ENCODE results near the gene CYP4A22.
"Not testable (repeated sequence)": the region's sequence is repeated elsewhere in the genome, so short reads cannot be mapped to it uniquely, and the experiment has no call there.

DNA sequence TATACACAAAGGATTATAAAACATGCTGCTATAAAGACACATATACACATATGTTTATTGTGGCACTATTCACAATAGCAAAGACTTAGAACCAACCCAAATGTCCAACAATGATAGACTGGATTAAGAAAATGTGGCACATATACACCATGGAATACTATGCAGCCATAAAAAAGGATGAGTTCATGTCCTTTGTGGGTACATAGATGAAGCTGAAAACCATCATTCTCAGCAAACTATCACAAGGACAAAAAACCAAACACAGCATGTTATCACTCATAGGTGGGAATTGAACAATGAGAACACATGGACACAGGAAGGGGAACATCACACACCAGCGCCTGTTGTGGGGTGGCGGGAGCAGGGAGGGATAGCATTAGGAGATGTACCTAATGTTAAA lies 10.2 kb upstream of the CYP4A22 start:
- TF ChIP-seq, protein P1, sequence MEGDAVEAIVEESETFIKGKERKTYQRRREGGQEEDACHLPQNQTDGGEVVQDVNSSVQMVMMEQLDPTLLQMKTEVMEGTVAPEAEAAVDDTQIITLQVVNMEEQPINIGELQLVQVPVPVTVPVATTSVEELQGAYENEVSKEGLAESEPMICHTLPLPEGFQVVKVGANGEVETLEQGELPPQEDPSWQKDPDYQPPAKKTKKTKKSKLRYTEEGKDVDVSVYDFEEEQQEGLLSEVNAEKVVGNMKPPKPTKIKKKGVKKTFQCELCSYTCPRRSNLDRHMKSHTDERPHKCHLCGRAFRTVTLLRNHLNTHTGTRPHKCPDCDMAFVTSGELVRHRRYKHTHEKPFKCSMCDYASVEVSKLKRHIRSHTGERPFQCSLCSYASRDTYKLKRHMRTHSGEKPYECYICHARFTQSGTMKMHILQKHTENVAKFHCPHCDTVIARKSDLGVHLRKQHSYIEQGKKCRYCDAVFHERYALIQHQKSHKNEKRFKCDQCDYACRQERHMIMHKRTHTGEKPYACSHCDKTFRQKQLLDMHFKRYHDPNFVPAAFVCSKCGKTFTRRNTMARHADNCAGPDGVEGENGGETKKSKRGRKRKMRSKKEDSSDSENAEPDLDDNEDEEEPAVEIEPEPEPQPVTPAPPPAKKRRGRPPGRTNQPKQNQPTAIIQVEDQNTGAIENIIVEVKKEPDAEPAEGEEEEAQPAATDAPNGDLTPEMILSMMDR (IDR thresholded peaks at IDR 0.05; ENCODE audit: low read depth, low read length), result not testable (repeated sequence)
- TF ChIP-seq, protein P2, sequence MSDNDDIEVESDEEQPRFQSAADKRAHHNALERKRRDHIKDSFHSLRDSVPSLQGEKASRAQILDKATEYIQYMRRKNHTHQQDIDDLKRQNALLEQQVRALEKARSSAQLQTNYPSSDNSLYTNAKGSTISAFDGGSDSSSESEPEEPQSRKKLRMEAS (IDR thresholded peaks at IDR 0.05; ENCODE audit: low read depth, low read length), result not testable (repeated sequence)
